ENCODE results near the gene IL34. TPM values are rescaled to one million over a fixed set of nuclear protein-coding genes. Genes with fewer than 3 reads are reported as not detected.
A peak's percentile ranks its signal among the peaks of the same experiment; 100 is the strongest.

Gene IL34
- total and polyA plus RNA-seq, 2 of the 13 experiments (the other 11 are each of a cell fraction or from before 2014, with no cell fraction given): 1.2 to 1.3 TPM

DNA sequence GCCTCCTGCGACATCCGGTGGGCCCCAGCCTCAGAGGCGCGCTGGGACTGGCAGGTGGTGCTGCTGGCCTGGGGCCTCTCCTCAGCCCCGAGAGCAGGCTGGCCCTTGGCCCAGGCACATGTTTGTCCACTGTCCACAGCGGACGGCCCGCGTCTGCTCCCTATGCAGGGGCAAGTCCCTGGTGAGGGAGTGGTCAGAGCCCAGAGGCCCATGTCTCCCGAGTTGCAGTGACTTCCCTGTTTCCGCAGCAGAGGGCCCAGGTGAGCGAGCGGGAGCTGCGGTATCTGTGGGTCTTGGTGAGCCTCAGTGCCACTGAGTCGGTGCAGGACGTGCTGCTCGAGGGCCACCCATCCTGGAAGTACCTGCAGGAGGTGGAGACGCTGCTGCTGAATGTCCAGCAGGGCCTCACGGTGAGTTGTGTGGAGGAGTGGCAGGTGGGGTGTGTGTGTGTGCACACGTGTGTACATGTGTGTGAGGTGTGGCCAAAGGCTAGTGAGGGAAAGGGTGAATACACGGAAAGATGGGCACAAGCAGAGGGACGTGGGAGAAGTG is 10.4 kb downstream of the IL34 start (continued):
- TF ChIP-seq GABPB1 (CRISPR knock-in tag; IDR thresholded peaks at IDR 0.05) (peak; percentile 85), RORA (CRISPR knock-in tag; IDR thresholded peaks at IDR 0.05) (no peak), ZNF547 (CRISPR knock-in tag; IDR thresholded peaks at IDR 0.05) (peak; percentile 87), KLF9 (CRISPR knock-in tag; IDR thresholded peaks at IDR 0.05; ENCODE audit: low read depth) (no peak), RBFOX2 (IDR thresholded peaks at IDR 0.05; ENCODE audit: low read depth, low read length) (peak; percentile 58; the same call in 1 of the 2 replicates), ZNF460 (CRISPR knock-in tag; IDR thresholded peaks at IDR 0.05; ENCODE audit: borderline replicate concordance) (no peak), KDM4B (CRISPR knock-in tag; IDR thresholded peaks at IDR 0.05) (peak; percentile 18; the same call in 1 of the 2 replicates), SRSF1 (optimal IDR thresholded peaks at IDR 0.05; ENCODE audit: low read depth, low read length) (no peak)
- TF ChIP-seq, protein P1, sequence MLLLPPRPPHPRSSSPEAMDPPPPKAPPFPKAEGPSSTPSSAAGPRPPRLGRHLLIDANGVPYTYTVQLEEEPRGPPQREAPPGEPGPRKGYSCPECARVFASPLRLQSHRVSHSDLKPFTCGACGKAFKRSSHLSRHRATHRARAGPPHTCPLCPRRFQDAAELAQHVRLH (CRISPR knock-in tag; IDR thresholded peaks at IDR 0.05; ENCODE audit: borderline replicate concordance, low read depth): peak; percentile 74; the same call in 1 of the 2 replicates
- TF ChIP-seq, protein P2, sequence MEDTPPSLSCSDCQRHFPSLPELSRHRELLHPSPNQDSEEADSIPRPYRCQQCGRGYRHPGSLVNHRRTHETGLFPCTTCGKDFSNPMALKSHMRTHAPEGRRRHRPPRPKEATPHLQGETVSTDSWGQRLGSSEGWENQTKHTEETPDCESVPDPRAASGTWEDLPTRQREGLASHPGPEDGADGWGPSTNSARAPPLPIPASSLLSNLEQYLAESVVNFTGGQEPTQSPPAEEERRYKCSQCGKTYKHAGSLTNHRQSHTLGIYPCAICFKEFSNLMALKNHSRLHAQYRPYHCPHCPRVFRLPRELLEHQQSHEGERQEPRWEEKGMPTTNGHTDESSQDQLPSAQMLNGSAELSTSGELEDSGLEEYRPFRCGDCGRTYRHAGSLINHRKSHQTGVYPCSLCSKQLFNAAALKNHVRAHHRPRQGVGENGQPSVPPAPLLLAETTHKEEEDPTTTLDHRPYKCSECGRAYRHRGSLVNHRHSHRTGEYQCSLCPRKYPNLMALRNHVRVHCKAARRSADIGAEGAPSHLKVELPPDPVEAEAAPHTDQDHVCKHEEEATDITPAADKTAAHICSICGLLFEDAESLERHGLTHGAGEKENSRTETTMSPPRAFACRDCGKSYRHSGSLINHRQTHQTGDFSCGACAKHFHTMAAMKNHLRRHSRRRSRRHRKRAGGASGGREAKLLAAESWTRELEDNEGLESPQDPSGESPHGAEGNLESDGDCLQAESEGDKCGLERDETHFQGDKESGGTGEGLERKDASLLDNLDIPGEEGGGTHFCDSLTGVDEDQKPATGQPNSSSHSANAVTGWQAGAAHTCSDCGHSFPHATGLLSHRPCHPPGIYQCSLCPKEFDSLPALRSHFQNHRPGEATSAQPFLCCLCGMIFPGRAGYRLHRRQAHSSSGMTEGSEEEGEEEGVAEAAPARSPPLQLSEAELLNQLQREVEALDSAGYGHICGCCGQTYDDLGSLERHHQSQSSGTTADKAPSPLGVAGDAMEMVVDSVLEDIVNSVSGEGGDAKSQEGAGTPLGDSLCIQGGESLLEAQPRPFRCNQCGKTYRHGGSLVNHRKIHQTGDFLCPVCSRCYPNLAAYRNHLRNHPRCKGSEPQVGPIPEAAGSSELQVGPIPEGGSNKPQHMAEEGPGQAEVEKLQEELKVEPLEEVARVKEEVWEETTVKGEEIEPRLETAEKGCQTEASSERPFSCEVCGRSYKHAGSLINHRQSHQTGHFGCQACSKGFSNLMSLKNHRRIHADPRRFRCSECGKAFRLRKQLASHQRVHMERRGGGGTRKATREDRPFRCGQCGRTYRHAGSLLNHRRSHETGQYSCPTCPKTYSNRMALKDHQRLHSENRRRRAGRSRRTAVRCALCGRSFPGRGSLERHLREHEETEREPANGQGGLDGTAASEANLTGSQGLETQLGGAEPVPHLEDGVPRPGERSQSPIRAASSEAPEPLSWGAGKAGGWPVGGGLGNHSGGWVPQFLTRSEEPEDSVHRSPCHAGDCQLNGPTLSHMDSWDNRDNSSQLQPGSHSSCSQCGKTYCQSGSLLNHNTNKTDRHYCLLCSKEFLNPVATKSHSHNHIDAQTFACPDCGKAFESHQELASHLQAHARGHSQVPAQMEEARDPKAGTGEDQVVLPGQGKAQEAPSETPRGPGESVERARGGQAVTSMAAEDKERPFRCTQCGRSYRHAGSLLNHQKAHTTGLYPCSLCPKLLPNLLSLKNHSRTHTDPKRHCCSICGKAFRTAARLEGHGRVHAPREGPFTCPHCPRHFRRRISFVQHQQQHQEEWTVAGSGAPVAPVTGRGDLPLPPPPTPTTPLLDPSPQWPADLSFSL (CRISPR knock-in tag; IDR thresholded peaks at IDR 0.05): peak; percentile 69
